ENCODE measurements around the gene ALK.

Gene ALK

GRCh38 chr2:29733965-29734364 lies 187.4 kb downstream of the ALK start:
- H3K4me3 ChIP-seq (ENCODE audit: low read depth, low read length), result no peak overlapping the region
- no peak for TF ChIP-seq CTCF (IDR thresholded peaks at IDR 0.05; ENCODE audit: control insufficient read depth, extremely low read depth, insufficient read depth)
- no peak for DNase-seq (ENCODE audit: low read depth)

GRCh38 chr2:29733213-29733612 lies 188.2 kb downstream of the ALK start:
- no peak for DNase-seq (ENCODE audit: low read depth)
- H3K4me3 ChIP-seq (ENCODE audit: low read depth, low read length), result no peak overlapping the region
- no peak for TF ChIP-seq CTCF (IDR thresholded peaks at IDR 0.05; ENCODE audit: control insufficient read depth, extremely low read depth, insufficient read depth)

DNA sequence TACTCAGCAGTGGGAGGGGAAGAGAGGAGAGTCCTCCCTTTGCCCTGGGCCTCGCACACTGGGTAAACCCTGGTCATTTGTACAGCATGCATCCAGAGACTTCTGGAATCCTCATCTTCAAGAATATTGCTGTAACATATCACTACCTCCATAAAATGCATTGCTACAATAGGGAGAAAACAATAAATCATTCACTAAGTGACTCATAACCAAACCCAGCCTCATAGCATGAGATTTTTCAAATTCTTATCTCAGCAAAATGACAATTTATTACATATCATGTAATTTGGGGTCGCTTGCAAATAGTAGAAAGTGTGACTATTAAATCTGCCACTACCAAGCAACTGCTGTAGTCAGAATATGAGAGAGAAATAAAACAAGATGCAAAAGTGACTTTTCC lies 189.4 kb downstream of the ALK start:
- no peak overlapping the region for H3K4me3 ChIP-seq (ENCODE audit: low read depth, low read length)
- TF ChIP-seq CTCF (IDR thresholded peaks at IDR 0.05; ENCODE audit: control insufficient read depth, extremely low read depth, insufficient read depth), result no peak
- no peak for DNase-seq (ENCODE audit: low read depth)

DNA sequence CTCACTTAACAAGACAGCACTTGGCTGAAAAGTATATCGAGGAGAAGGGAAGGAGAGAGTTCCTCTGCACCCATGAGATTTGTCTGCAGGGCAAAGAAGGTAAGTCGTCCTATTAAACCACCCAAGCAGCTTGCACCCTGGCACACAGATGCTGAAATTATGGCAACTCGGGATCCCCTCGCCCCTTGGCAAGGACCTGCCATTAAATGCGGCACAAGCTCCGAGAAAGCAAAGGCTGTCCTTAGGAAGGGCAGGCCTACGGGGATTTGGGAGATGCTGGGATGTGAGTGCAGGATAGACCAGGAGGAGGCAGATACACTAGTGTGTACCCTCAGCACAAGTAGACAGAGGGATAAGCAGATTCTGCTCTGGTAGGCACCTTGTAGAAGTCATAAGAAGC lies 191.5 kb downstream of the ALK start:
- TF ChIP-seq CTCF (IDR thresholded peaks at IDR 0.05; ENCODE audit: control insufficient read depth, extremely low read depth, insufficient read depth), result no peak
- H3K4me3 ChIP-seq (ENCODE audit: low read depth, low read length), result no peak overlapping the region
- no peak for DNase-seq (ENCODE audit: low read depth)

- no peak for TF ChIP-seq CTCF (IDR thresholded peaks at IDR 0.05; ENCODE audit: control insufficient read depth, extremely low read depth, insufficient read depth)
- no peak for DNase-seq (ENCODE audit: low read depth)
These were observed 192.0 kb downstream of the ALK start for GRCh38 chr2:29729401-29729800.

GRCh38 chr2:29726976-29727375 lies 194.4 kb downstream of the ALK start:
- H3K4me3 ChIP-seq (ENCODE audit: low read depth, low read length), result no peak overlapping the region
- DNase-seq (ENCODE audit: low read depth), result no peak
- no peak for TF ChIP-seq CTCF (IDR thresholded peaks at IDR 0.05; ENCODE audit: control insufficient read depth, extremely low read depth, insufficient read depth)

More at GRCh38 chr2:29729401-29729800, 192.0 kb downstream of the ALK start:
- H3K4me3 ChIP-seq (ENCODE audit: low read depth, low read length), result no peak overlapping the region

DNA sequence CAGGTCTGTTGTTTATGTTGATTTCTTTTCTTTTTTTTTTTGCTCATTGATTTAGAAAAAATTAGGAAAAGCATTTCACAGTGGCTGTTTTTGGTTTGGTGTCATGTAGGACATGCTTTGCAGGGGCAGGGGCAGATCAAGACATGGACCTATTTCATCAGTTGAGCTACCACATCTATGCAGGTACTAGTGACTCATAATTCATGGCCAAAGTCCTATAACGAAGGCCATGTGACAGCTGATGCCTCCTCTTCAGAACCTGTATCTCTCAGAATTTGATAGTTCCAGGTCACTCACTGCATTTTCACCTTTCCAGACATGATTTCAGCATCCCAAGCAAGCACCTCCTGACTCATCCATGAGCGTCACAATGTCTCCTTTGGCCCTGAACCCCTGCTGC lies 195.8 kb downstream of the ALK start:
- DNase-seq (ENCODE audit: low read depth), result no peak
- H3K4me3 ChIP-seq (ENCODE audit: low read depth, low read length), result no peak overlapping the region
- no peak for TF ChIP-seq CTCF (IDR thresholded peaks at IDR 0.05; ENCODE audit: control insufficient read depth, extremely low read depth, insufficient read depth)
